Measurements from ENCODE around the gene HPCAL1.

The HPCAL1 gene

DNA sequence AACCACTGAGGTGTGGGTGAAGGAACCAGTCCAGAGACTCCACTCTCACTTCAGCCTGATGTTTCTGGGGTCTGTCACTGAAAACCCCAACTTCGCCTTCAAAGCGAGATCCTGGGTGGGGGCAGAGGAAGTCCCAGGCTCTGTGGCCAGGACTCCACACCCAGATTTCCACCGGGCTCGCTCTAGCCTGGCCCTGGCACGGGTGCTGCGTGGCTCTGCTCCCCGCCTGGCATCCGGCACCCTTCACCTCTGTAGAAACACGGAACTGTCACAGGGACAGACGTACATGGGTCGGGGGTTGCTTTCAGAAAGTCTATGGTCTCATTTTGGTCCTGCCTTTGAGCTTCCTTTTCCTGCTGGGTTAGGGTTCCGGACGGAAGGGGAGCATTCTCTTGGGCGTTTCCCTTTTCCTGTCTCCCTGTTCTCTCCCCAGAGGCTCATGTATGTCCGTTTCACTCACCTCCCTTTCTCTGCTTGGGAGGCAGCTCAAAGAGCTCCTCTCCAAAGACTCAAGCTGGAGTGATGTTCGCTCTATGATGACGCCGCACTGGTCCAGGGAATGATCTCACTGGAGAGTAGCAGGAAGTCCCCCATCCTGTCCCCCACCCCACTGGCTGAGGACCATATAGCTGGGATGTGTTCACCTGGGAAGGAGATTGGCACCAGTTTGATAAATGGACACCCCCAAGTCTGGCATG lies 103.9 kb downstream of the HPCAL1 start:
- CTCF ChIA-PET, result interaction anchor here (1.1 to 8.3 kb wide), 11 partner anchors 13 to 279 kb away, joined by 3 to 94 read pairs (median 39); partner anchors contain the start of gene HPCAL1

DNA sequence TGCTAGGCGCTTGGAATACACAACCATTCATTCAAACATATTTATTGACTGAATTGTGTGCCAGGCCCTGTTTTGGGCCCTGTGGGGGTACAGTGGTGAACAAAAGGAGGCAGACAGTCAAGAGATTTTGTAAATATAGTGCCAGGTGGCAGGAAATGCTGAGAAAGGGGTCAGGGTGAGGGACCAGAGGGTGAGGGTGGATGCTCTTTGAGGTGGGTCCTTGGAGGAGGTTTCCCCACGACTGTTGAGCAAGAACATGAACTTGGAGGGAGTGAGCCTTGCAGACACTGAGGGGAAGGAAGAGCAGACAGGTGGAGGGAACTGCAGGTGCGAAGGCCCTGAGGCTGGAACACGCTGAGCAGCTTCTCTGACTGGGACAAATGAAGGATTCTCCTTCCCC lies 104.7 kb downstream of the HPCAL1 start:
- Histone ChIP-seq H3K27me3 (replicated peaks in 2 of 5; ENCODE audit: control insufficient read depth in 4 of 5, insufficient read depth in 5 of 5, low read length in 4 of 5) (no peaks in the 10 kb centered on the region), H3K27ac (ENCODE audit: insufficient read depth in 1 of 2, low read depth in 1 of 2, low read length in 2 of 2, poor library complexity in 1 of 2, severe bottlenecking in 2 of 2) (peak overlapping the region in 1 of 2 experiments; percentile 47), H3K4me1 (ENCODE audit: control extremely low read depth in 1 of 4, control insufficient read depth in 4 of 4, insufficient read depth in 4 of 4, low read length in 3 of 4) (peaks cover 14 to 63% (median 55%) of the 10 kb centered on the region in 4 experiments), H3K36me3 (ENCODE audit: control insufficient read depth in 4 of 4, insufficient read depth in 4 of 4, low read length in 3 of 4) (peaks cover 0 to 22% (median 15%) of the 10 kb centered on the region in 4 experiments), H3K4me3 (ENCODE audit: control insufficient read depth in 1 of 7, extremely low read depth in 1 of 7, insufficient read depth in 4 of 7, low read depth in 2 of 7, low read length in 6 of 7) (peak overlapping the region in 2 of 7 experiments; percentile 5 to 40), H3K9me3 (ENCODE audit: control extremely low read depth in 1 of 5, control insufficient read depth in 4 of 5, insufficient read depth in 2 of 5, low read depth in 1 of 5, low read length in 4 of 5) (peaks cover 0 to 3% (median 0%) of the 10 kb centered on the region in 5 experiments)
- ChIA-PET POLR2A (interaction anchor here (1.7 kb wide), 1 partner anchor 105 kb away, joined by 4 read pairs; the partner anchor contains the start of gene HPCAL1), CTCF (interaction anchor here (0.9 to 8.3 kb wide), 25 partner anchors 14 to 283 kb away, joined by 3 to 94 read pairs (median 14); partner anchors contain the start of gene HPCAL1)
- WGBS (ENCODE audit: insufficient coverage), result 55% methylated on average over 3 of the region's 4 CpGs
- no peak for DNase-seq

More for the DNA sequence above, 103.9 kb downstream of the HPCAL1 start:
- POLR2A ChIA-PET, result interaction anchor here (0.6 kb wide), 1 partner anchor 105 kb away, joined by 3 read pairs; no protein-coding TSS in a partner anchor
- WGBS (ENCODE audit: insufficient coverage), result 93% methylated on average over 18 of the region's 18 CpGs
- Histone ChIP-seq H3K27ac (ENCODE audit: insufficient read depth in 1 of 2, low read depth in 1 of 2, low read length in 2 of 2, poor library complexity in 1 of 2, severe bottlenecking in 2 of 2) (no peak overlapping the region), H3K36me3 (ENCODE audit: control insufficient read depth in 4 of 4, insufficient read depth in 4 of 4, low read length in 3 of 4) (peaks cover 0 to 22% (median 10%) of the 10 kb centered on the region in 4 experiments), H3K4me1 (ENCODE audit: control extremely low read depth in 1 of 4, control insufficient read depth in 4 of 4, insufficient read depth in 4 of 4, low read length in 3 of 4) (peaks cover 15 to 65% (median 53%) of the 10 kb centered on the region in 4 experiments), H3K4me3 (ENCODE audit: control insufficient read depth in 1 of 7, extremely low read depth in 1 of 7, insufficient read depth in 4 of 7, low read depth in 2 of 7, low read length in 6 of 7) (no peak overlapping the region), H3K9me3 (ENCODE audit: control extremely low read depth in 1 of 5, control insufficient read depth in 4 of 5, insufficient read depth in 2 of 5, low read depth in 1 of 5, low read length in 4 of 5) (no peaks in the 10 kb centered on the region), H3K27me3 (replicated peaks in 2 of 5; ENCODE audit: control insufficient read depth in 4 of 5, insufficient read depth in 5 of 5, low read length in 4 of 5) (no peaks in the 10 kb centered on the region)
- DNase-seq, result no peak

DNA sequence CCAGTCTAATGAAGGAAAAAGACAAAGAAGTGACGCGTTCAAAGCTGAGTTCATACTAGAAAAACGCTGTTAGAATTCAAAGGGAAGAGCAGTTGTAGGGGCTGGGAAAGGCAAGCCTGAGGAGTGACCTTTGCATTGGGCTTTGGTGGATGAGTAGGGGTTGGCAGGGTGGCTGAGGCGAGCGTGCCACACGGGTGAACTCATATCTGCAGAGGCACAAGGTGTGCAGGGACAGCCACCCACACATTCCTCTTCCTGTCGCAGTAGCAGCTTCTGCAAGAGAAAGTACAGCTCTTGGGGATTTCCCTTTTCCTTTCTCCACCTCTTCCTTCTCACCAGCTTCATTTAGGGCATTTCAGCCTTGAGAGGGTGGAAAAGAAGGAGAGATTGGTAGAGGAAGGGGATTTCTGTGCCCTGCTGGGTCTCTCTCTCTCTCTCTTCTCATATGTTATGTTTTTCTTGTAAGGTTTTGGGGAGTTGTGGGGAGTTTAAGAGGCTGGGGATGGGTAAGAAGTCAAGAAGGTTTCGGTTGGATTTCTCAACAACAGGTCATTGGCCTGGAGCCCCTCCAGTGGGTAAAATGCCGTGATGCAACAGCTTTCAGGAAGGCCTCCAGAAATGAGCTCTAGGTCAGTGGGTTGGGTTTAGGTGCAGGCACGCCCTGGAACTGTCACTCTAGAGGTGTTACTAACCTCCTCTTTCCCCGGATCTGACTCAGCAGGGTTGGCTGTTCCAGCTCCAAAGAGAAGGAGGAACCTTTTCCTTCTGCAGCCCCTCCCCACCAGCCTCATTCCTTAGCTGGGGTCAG lies 105.3 kb downstream of the HPCAL1 start:
- peaks cover 0 to 4% (median 0%) of the 10 kb centered on the region in 5 experiments for H3K9me3 ChIP-seq (ENCODE audit: control extremely low read depth in 1 of 5, control insufficient read depth in 4 of 5, insufficient read depth in 2 of 5, low read depth in 1 of 5, low read length in 4 of 5)
- peak; percentile 57 to 85 (median 80) for DNase-seq
- H3K4me3 ChIP-seq (ENCODE audit: control insufficient read depth in 1 of 7, extremely low read depth in 1 of 7, insufficient read depth in 4 of 7, low read depth in 2 of 7, low read length in 6 of 7), result peak overlapping the region in 5 of 7 experiments; percentile 16 to 61 (median 40)
- peaks cover 14 to 63% (median 55%) of the 10 kb centered on the region in 4 experiments for H3K4me1 ChIP-seq (ENCODE audit: control extremely low read depth in 1 of 4, control insufficient read depth in 4 of 4, insufficient read depth in 4 of 4, low read length in 3 of 4)
- WGBS (ENCODE audit: insufficient coverage), result 21% methylated on average over 5 of the region's 11 CpGs
- H3K27ac ChIP-seq (ENCODE audit: insufficient read depth in 1 of 2, low read depth in 1 of 2, low read length in 2 of 2, poor library complexity in 1 of 2, severe bottlenecking in 2 of 2), result peak overlapping the region in 1 of 2 experiments; percentile 47
- POLR2A ChIA-PET, result interaction anchor here (0.6 to 1.7 kb wide), 4 partner anchors 25 to 137 kb away, joined by 3 to 5 read pairs (median 4); partner anchors contain the start of gene HPCAL1
- CTCF ChIA-PET, result interaction anchor here (0.9 to 8.3 kb wide), 40 partner anchors 11 to 336 kb away, joined by 3 to 94 read pairs (median 9); partner anchors contain the start of gene HPCAL1
- H3K27me3 ChIP-seq (replicated peaks in 2 of 5; ENCODE audit: control insufficient read depth in 4 of 5, insufficient read depth in 5 of 5, low read length in 4 of 5), result no peaks in the 10 kb centered on the region
- H3K36me3 ChIP-seq (ENCODE audit: control insufficient read depth in 4 of 4, insufficient read depth in 4 of 4, low read length in 3 of 4), result peaks cover 0 to 20% (median 17%) of the 10 kb centered on the region in 4 experiments

DNA sequence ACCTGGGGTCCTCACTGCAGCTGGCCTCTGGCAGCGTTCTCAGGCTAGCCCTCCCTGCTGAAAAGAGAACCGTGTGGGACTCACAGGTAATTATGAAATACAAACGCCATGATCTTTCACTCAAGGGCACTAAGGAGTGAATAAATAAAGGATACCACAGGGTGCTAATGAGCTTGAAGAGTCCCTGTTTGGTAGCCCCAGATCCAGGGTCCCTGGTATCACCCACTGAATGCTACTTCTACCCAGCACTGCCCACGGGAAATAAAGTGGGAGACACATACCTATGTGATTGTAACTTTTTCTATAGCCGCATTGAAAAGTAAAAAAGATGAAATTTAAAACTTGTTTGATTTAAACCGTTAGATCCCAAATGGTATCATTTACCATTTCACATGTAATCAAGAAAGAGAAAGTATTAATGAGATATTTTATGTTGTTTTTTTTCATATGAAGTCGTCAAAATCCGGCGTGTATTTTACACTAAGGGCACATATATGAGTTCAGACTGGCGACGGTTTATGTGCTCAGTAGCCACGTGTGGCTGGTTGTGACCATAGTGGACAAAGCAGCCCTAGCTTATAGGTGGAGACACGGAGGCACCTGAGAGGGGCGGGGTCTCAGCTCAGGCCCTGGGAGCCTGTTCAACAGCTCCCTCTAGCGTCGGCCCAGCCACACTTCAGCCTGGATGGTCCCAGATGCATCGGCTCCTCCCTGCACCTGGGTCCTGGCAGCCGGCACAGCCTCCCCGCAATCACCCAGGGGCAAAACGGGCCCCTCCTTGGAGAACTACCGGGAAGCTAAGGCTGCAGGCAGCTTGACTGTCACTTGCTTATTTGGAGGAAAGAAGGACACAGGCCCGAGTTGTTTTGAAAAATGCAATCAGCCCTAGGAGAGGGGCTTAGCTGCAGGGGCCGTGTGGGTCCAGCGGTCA lies 106.2 kb downstream of the HPCAL1 start:
- 16% methylated on average over 16 of the region's 24 CpGs for WGBS (ENCODE audit: insufficient coverage)
- Histone ChIP-seq H3K9me3 (ENCODE audit: control extremely low read depth in 1 of 5, control insufficient read depth in 4 of 5, insufficient read depth in 2 of 5, low read depth in 1 of 5, low read length in 4 of 5) (peaks cover 0 to 4% (median 0%) of the 10 kb centered on the region in 5 experiments), H3K27me3 (replicated peaks in 2 of 5; ENCODE audit: control insufficient read depth in 4 of 5, insufficient read depth in 5 of 5, low read length in 4 of 5) (no peaks in the 10 kb centered on the region), H3K36me3 (ENCODE audit: control insufficient read depth in 4 of 4, insufficient read depth in 4 of 4, low read length in 3 of 4) (peaks cover 0 to 20% (median 17%) of the 10 kb centered on the region in 4 experiments), H3K4me1 (ENCODE audit: control extremely low read depth in 1 of 4, control insufficient read depth in 4 of 4, insufficient read depth in 4 of 4, low read length in 3 of 4) (peaks cover 14 to 63% (median 55%) of the 10 kb centered on the region in 4 experiments), H3K27ac (ENCODE audit: insufficient read depth in 1 of 2, low read depth in 1 of 2, low read length in 2 of 2, poor library complexity in 1 of 2, severe bottlenecking in 2 of 2) (peak overlapping the region in 1 of 2 experiments; percentile 47), H3K4me3 (ENCODE audit: control insufficient read depth in 1 of 7, extremely low read depth in 1 of 7, insufficient read depth in 4 of 7, low read depth in 2 of 7, low read length in 6 of 7) (peak overlapping the region in 5 of 7 experiments; percentile 12 to 61 (median 30))
- POLR2A ChIA-PET, result interaction anchor here (0.7 to 1.7 kb wide), 5 partner anchors 26 to 168 kb away, joined by 3 to 5 read pairs (median 5); partner anchors contain the start of gene HPCAL1
- peak; percentile 80 to 82 (median 81) for DNase-seq
- CTCF ChIA-PET, result interaction anchor here (0.8 to 8.3 kb wide), 59 partner anchors 8 to 337 kb away, joined by 3 to 94 read pairs (median 7); partner anchors contain the start of gene HPCAL1

DNA sequence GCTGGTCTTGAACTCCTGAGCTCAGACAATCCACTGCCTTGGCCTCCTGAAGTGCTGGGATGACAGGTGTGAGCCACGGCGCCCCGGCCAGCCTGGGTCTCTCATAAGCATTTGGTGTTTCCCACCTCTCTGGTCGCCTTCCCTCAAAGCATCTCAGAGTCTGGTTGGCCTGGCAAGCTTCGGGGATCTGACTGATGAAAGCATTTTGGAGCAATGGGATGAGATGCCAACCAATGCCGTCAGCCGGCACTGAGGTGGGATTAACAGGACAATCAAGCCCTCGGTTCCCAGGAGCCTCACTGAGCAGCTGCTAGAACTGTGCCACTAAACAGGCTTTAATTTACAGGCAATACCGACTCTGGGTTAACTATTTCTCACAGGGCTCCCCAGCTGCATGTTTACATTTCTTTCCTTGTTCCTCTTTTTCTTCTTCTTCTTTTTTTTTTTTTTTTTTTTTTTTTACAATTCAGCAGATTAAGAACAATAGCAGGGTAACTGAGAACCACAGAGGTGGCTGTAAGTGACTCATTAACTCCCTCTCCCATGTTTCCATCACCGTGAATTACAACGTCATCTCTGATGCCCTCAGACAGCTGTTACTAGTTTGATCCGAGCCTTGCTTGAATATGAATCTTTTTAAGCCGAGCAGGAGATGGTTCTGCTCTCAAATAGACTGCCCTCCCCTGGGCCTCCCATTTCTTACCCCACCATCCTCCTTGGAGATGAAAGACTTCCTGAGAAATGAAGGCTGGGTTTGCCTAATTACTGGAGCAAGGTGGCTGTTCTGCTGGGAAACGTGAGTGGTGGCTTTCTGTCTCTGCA lies 107.5 kb downstream of the HPCAL1 start:
- peaks cover 0 to 15% (median 10%) of the 10 kb centered on the region in 4 experiments for H3K36me3 ChIP-seq (ENCODE audit: control insufficient read depth in 4 of 4, insufficient read depth in 4 of 4, low read length in 3 of 4)
- ChIA-PET POLR2A (interaction anchor here (0.6 kb wide), 1 partner anchor 51 kb away, joined by 3 read pairs; no protein-coding TSS in a partner anchor), CTCF (interaction anchor here (0.6 to 8.3 kb wide), 39 partner anchors 9 to 338 kb away, joined by 3 to 94 read pairs (median 9); partner anchors contain the start of gene HPCAL1)
- peaks cover 0 to 4% (median 0%) of the 10 kb centered on the region in 5 experiments for H3K9me3 ChIP-seq (ENCODE audit: control extremely low read depth in 1 of 5, control insufficient read depth in 4 of 5, insufficient read depth in 2 of 5, low read depth in 1 of 5, low read length in 4 of 5)
- no peaks in the 10 kb centered on the region for H3K27me3 ChIP-seq (replicated peaks in 2 of 5; ENCODE audit: control insufficient read depth in 4 of 5, insufficient read depth in 5 of 5, low read length in 4 of 5)
- peak overlapping the region in 5 of 7 experiments; percentile 1 to 47 (median 32) for H3K4me3 ChIP-seq (ENCODE audit: control insufficient read depth in 1 of 7, extremely low read depth in 1 of 7, insufficient read depth in 4 of 7, low read depth in 2 of 7, low read length in 6 of 7)
- peak; percentile 93 to 98 (median 97) for DNase-seq
- H3K27ac ChIP-seq (ENCODE audit: insufficient read depth in 1 of 2, low read depth in 1 of 2, low read length in 2 of 2, poor library complexity in 1 of 2, severe bottlenecking in 2 of 2), result peak overlapping the region; percentile 19 to 80
- WGBS (ENCODE audit: insufficient coverage), result 15% methylated on average over 12 of the region's 14 CpGs
- peaks cover 14 to 63% (median 55%) of the 10 kb centered on the region in 4 experiments for H3K4me1 ChIP-seq (ENCODE audit: control extremely low read depth in 1 of 4, control insufficient read depth in 4 of 4, insufficient read depth in 4 of 4, low read length in 3 of 4)
